HEK293T (cell line): ENCODE data around the gene PLEKHM2.

Experiments
- CTCF ChIA-PET: fragments of 350-600 bp; formaldehyde crosslinking; extraction: SDS; loops from one replicate; lab custom pipeline; 2021; ENCODE audit warnings: antibody characterized with exemption, inconsistent platforms; lab: Yijun Ruan, JAX
- POLR2A ChIA-PET: fragments of 350-600 bp; formaldehyde crosslinking; extraction: SDS; loops from one replicate; lab custom pipeline; 2020; ENCODE audit warnings: antibody characterized with exemption, inconsistent platforms; lab: Yijun Ruan, JAX
- DNase-seq: peaks from one replicate; pipeline ENCODE4 v3.0.0; 2012; ENCODE audit warnings: mixed read lengths; ENCODE audit errors: extremely low spot score
- ARNT ChIP-seq: fragments of 450-650 bp; IDR thresholded peaks from 2 replicates; pipeline ENCODE4 v1.6.1; 2017; ENCODE audit warnings: mild to moderate bottlenecking
- BHLHE40 ChIP-seq: fragments of 450-650 bp; IDR thresholded peaks from 2 replicates; pipeline ENCODE4 v1.6.1; 2016; ENCODE audit warnings: mild to moderate bottlenecking, moderate library complexity, borderline replicate concordance
- CTBP1 ChIP-seq: fragments of 450-650 bp; IDR thresholded peaks from 2 replicates; pipeline ENCODE4 v1.6.1; 2016; ENCODE audit warnings: borderline replicate concordance
- ELF4 ChIP-seq: fragments of 450-650 bp; IDR thresholded peaks from 2 replicates; pipeline ENCODE4 v1.6.1; 2017; ENCODE audit warnings: antibody characterized with exemption
- FOXA1 ChIP-seq: fragments of 450-650 bp; IDR thresholded peaks from 2 replicates; pipeline ENCODE4 v1.6.1; 2016; ENCODE audit warnings: mild to moderate bottlenecking
- FOXK2 ChIP-seq: fragments of 450-650 bp; IDR thresholded peaks from 2 replicates; pipeline ENCODE4 v1.6.1; 2016; ENCODE audit warnings: mild to moderate bottlenecking
- FOXM1 ChIP-seq: fragments of 450-650 bp; IDR thresholded peaks from 2 replicates; pipeline ENCODE4 v1.6.1; 2017; ENCODE audit warnings: mild to moderate bottlenecking, borderline replicate concordance
- HDGF ChIP-seq: fragments of 450-650 bp; IDR thresholded peaks from 2 replicates; pipeline ENCODE4 v1.6.1; 2017; ENCODE audit warnings: antibody characterized with exemption, borderline replicate concordance
- L3MBTL2 ChIP-seq: fragments of 450-650 bp; conservative IDR thresholded peaks from 2 replicates; pipeline ENCODE4 v1.6.1; 2016; ENCODE audit warnings: mild to moderate bottlenecking
- LEF1 ChIP-seq: fragments of 450-650 bp; IDR thresholded peaks from 2 replicates; pipeline ENCODE4 v1.6.1; 2017; ENCODE audit warnings: mild to moderate bottlenecking, borderline replicate concordance
- NFRKB ChIP-seq: fragments of 450-650 bp; IDR thresholded peaks from 2 replicates; pipeline ENCODE4 v1.6.1; 2016; ENCODE audit warnings: mild to moderate bottlenecking, moderate library complexity
- SP1 ChIP-seq: fragments of 450-650 bp; IDR thresholded peaks from 2 replicates; pipeline ENCODE4 v1.6.1; 2017
- SUZ12 ChIP-seq: fragments of 450-650 bp; IDR thresholded peaks from 2 replicates; pipeline ENCODE4 v1.6.1; 2016; ENCODE audit warnings: mild to moderate bottlenecking
- TARDBP ChIP-seq: fragments of 450-650 bp; IDR thresholded peaks from 2 replicates; pipeline ENCODE4 v1.6.1; 2016
- ZNF384 ChIP-seq: fragments of 450-650 bp; IDR thresholded peaks from 2 replicates; pipeline ENCODE4 v1.6.1; 2016
- TF ChIP-seq, protein P1 (sequence below): fragments of 450-650 bp; IDR thresholded peaks from 2 replicates; pipeline ENCODE4 v1.6.1; 2016

PLEKHM2 gene

DNA sequence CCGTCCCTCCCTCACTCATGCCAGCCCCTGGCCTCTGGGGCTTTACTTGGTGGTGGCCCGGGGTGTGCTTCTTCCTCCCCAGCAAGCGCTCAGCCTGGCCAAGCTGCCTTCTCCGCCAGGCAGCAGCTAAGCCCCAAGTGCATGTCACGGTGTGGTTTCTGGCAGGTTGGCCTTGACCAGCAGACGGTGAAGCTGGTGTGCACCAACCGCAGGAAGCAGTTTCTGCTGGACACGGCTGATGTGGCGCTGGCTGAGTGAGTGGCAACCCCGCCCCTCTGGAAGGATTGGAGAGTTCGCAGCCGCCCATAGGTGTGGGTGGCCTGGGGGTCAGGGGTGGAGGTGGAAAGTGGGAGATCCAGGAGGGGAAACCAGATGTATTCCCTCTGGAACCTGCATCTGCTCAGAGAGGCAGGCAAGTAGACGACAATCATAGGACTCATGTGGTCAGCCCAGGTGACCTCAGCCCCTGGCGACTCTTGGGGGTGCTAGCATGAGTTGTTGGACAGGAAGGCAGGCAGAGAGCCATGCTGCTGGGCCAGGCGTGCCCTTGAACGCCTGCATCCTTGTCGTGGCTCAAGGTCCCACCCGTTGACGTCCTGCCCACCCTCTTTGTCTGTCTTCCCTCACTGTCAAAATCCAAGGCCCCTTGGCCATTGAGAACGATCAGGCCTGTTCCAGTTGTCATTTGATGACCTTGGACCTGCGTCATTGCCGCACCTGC, 45.0 kb downstream of the PLEKHM2 start:
- TF ChIP-seq ELF4 (no peak), CTBP1 (no peak), TARDBP (no peak), ARNT (no peak), HDGF (no peak), L3MBTL2 (no peak), FOXA1 (no peak), LEF1 (no peak), BHLHE40 (no peak), NFRKB (no peak), SUZ12 (no peak), ZNF384 (no peak)
- TF ChIP-seq, protein P1, sequence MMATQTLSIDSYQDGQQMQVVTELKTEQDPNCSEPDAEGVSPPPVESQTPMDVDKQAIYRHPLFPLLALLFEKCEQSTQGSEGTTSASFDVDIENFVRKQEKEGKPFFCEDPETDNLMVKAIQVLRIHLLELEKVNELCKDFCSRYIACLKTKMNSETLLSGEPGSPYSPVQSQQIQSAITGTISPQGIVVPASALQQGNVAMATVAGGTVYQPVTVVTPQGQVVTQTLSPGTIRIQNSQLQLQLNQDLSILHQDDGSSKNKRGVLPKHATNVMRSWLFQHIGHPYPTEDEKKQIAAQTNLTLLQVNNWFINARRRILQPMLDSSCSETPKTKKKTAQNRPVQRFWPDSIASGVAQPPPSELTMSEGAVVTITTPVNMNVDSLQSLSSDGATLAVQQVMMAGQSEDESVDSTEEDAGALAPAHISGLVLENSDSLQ = no peak
- DNase-seq = no peak
- POLR2A ChIA-PET = no interaction called here
- CTCF ChIA-PET = no interaction called here

DNA sequence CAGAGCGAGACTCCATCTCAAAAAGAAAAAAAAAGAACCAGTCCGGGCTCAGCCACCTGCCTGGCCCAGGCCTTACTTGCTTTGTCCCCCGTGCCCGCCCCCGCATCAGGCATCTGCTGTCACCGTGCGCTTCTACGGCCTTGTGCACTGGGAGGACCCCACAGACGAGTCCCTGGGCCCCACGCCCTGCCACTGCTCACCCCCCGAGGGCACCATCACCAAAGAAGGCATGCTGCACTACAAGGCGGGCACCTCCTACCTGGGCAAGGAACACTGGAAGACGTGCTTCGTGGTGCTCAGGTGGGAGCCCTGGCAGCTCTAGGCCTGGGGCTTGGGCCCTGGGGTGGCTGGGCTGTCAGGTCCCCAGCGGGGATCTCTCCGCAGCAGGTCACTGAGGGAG, 46.3 kb downstream of the PLEKHM2 start:
- CTCF ChIA-PET = no interaction called here
- no peak for DNase-seq
- no peak for TF ChIP-seq FOXM1
- no peak for TF ChIP-seq SP1
- no peak for TF ChIP-seq SUZ12
- TF ChIP-seq LEF1 = no peak
- no peak for TF ChIP-seq L3MBTL2
- no peak for TF ChIP-seq ARNT
- TF ChIP-seq ELF4 = no peak
- TF ChIP-seq TARDBP = no peak
- TF ChIP-seq CTBP1 = no peak
- TF ChIP-seq, protein P1 = no peak
- no peak for TF ChIP-seq FOXA1
- TF ChIP-seq FOXK2 = no peak

DNA sequence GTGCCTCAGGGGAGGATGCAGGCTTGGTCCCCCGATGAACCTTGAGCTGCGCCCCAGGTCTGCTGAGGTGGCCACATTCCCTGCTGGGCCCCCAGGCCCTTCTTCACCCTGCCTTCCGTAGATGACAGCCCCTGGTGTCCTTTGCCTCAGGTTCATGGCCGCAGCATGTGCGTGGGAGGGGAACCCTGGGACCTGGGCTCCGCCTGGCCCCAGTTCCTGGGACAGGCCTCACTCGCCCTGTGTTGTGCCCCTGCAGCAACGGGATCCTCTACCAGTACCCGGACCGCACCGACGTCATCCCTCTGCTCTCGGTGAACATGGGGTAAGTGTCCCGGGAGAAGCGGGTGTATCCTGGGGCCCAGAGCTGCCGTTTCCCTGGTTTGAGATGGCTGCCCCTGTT, 46.8 kb downstream of the PLEKHM2 start:
- CTCF ChIA-PET = no interaction called here
- no peak for TF ChIP-seq SP1
- no peak for TF ChIP-seq L3MBTL2
- no peak for DNase-seq
- POLR2A ChIA-PET = no interaction called here

More for the DNA sequence above, 46.3 kb downstream of the PLEKHM2 start:
- POLR2A ChIA-PET = no interaction called here

DNA sequence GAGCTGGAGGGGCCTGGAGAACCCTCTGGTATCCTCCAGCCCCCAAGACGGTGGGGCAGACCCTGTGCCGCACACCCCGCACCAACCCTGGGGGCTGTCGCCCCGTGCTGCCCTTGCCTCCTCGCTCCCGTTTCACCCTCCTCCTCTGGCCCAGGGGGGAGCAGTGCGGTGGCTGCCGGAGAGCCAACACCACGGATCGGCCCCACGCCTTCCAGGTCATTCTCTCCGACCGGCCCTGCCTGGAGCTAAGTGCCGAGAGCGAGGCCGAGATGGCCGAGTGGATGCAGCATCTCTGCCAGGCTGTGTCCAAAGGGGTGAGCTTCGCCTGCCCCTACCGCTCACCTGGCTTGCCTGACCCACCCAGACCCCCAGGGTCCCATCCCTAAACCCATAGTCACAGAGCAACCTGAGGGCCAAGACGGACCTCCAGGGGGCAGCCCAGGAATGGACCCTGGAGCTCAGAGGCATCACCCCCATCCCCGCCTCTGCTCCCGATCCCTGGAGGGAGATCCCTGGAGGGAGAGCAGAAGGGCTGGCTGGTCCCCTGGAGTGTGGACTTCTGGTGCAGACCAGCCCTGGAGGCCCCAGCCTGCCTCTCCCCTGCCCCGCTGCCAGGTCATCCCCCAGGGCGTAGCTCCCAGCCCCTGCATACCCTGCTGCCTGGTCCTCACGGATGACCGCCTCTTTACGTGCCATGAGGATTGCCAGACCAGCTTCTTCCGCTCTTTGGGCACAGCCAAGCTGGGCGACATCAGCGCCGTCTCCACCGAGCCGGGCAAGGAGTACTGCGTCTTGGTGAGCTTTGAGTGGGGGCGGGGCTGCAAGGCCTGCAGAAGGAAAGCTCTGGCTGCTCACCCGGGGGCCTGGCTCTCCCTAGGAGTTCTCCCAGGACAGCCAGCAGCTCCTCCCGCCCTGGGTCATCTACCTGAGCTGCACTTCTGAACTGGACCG, 47.9 kb downstream of the PLEKHM2 start:
- POLR2A ChIA-PET = no interaction called here
- no peak for DNase-seq
- CTCF ChIA-PET = no interaction called here
- TF ChIP-seq HDGF (no peak), L3MBTL2 (no peak), TARDBP (no peak), NFRKB (no peak), CTBP1 (no peak), ARNT (no peak), FOXA1 (no peak), FOXM1 (no peak), ZNF384 (no peak), ELF4 (no peak), FOXK2 (no peak)
- TF ChIP-seq, protein P1 = no peak

DNA sequence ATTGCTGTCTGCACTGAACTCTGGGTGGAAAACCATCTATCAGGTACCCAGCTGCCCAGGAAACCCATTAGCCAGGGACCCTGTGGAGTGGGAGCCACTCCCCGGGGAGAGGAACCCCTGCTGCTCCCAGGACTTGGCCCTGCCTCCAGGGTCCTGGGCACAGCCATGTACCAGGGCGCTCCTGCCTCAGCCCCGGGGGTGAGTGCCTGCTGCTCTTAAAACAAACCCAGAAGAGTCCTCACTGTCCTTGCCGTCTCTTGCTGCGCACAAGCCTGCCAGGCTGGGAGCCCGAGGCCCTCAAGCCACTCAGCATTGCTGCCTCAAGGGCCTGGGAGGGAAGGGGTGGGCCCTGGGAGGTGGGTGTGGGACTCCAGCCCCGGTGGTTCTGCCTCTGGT, 48.6 kb downstream of the PLEKHM2 start:
- ChIA-PET CTCF (no interaction called here), POLR2A (no interaction called here)
- no peak for TF ChIP-seq L3MBTL2
- TF ChIP-seq ARNT = no peak
- TF ChIP-seq FOXM1 = no peak
- TF ChIP-seq, protein P1 = no peak
- TF ChIP-seq LEF1 = no peak
- TF ChIP-seq NFRKB = no peak
- no peak for TF ChIP-seq FOXK2
- no peak for TF ChIP-seq ZNF384
- no peak for TF ChIP-seq TARDBP
- TF ChIP-seq ELF4 = no peak
- TF ChIP-seq SP1 = no peak
- no peak for TF ChIP-seq FOXA1
- no peak for TF ChIP-seq SUZ12
- no peak for TF ChIP-seq HDGF
- no peak for TF ChIP-seq CTBP1
- TF ChIP-seq BHLHE40 = no peak
- DNase-seq = no peak
